ENCODE results near the gene TGFBR1.

Gene TGFBR1

DNA sequence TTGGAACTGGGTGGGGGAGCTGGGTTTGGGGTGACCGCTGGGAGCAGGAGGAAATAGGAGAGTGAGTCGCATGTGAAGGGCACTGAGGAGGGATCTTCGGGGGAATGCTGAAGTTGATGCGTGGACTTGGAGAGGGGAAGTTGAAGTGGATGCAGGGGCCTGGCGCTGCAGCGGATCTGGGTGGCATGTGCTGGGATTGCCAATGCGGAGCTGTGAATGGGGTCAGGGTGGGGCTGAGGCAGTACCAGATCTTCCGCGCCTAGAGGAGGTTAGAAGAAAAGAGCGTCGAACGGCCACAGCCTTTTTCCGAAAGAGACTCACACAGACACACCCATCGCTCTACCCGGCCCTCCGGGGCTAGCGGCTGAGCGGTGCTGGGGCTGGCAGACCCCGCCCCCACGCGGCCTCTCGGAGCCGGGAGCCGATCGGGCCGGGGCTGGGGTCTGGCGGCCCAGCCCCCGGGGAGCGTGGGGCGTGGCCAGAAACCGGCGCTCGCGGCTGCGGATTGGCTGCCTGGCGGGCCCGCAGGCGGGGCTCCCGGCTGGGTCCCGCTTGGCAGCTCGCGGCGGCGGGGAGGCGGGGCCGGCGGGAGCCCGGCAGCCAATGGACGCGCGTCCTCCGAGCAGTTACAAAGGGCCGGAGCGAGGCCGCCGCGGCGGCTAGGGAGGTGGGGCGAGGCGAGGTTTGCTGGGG is at the start of gene TGFBR1:
TGFBR1 (plus strand) TSS at position 655 of the 693 bp plus-strand sequence. CDS start 93 bp downstream, outside the sequence.
- peak; percentile 93 for DNase-seq

DNA sequence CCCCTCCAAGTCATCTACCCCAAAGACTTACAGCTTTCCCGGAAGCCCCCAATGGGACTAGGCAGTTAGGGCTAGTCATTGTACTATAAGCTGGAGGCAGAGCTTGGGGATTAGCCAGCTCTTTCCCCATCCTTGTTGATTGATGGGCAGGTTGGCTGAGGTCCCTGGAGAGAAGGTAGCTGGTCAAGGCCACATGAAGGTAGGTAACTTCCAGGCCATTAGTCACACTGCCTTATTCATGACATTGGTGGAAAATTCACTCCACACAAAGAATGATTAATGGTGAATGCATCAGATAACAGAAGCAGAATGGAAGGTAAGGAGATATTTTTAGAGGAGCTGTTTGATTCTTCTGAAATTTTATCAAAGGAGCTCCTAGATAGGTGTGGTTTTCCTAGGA is 49.5 kb upstream of the TGFBR1 start:
- DNase-seq: no peak

DNA sequence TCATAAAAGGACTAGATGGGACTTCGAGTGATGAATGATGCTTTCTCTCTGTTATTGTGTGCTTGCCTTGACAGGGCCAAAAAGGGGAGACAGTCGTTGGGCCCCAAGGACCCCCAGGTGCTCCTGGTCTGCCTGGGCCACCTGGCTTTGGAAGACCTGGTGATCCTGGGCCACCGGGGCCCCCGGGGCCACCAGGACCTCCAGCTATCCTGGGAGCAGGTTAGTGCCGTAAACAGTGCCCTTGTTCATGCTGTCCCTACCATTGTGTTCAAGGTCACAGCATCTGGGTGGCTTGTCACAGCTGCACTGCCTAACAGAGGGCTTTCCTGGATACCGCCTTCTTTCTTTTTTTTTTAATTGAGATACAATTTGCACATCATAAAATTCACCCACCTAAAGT is 48.7 kb upstream of the TGFBR1 start:
- no peak for DNase-seq

DNA sequence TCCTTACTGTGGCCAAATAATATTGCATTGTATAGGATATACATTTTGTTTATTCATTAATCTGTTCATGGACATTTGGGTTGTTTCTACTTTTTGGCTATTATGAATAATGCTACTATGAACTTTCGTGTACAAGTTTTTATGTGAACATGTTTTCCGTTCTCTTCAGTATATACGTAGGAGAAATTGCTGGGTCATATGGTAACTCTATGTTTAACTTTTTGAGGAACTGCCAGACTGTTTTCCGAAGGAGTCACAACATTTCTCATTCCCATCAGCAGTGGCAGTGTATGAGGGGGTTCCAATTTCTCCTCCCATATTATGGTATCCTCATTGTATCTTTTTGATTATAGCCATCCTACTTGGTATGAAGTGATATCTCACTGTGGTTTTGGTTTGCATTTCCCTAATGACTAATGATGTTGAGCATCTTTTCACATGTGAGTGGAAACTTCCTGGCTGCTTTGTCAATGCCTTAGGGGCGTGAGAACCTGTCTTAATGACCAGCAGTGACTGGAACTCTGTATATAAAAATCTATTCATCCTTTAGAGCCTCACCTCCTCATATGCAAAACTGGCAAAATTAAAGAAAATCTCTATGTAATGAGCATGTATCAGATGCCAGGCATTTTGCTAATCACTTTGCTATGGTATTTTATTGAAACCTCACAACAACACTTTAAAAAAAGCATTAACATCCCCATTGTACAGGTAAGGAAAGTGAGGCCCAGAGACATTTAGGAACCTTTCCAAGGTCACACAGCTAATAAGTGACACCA is 47.8 kb upstream of the TGFBR1 start:
- no peak for DNase-seq

DNA sequence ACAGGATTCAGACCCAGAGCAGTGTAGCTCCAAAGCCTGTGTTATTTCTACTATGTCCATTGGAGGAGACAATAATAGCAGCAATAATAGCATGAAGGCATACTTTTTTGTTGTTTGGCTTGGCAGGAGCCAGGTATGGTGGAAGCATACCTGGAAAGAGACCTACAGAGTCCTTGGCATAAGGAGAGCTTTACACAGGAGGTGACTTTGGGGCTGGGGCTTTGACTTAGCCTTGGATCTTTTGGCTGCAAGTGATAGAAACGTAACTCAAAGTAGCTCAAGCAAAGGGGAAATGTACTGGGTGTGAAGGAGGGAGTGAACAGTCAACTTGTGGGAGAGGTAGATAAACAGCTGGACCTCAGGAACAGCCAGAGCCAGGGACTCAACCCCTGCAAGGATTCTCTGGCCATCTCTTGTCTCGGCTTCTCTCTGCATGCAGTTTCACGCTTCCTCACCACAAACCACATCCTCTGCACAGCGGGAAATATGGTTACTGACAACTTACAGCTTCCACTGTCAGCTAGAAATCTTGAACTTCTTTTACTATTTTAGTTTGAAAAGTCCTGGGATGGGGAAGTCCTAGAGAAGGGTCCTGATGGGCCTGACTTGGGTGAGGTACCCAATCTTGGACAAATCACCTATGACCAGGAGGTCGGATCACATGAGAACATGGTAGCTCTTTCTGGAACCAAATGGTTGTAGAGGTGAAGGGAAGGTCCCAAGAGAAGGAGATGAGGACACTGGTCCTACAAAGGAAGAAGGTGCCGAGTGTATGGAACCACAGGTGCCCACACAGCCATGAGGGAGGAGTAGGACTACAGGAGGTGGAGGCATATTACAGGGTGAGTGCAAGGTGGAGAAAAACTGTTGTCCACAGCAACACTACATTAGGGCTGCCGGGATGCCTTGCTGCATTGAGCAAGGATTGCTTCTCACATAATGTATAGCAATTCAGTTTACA is 47.0 kb upstream of the TGFBR1 start:
- DNase-seq: peak; percentile 47

DNA sequence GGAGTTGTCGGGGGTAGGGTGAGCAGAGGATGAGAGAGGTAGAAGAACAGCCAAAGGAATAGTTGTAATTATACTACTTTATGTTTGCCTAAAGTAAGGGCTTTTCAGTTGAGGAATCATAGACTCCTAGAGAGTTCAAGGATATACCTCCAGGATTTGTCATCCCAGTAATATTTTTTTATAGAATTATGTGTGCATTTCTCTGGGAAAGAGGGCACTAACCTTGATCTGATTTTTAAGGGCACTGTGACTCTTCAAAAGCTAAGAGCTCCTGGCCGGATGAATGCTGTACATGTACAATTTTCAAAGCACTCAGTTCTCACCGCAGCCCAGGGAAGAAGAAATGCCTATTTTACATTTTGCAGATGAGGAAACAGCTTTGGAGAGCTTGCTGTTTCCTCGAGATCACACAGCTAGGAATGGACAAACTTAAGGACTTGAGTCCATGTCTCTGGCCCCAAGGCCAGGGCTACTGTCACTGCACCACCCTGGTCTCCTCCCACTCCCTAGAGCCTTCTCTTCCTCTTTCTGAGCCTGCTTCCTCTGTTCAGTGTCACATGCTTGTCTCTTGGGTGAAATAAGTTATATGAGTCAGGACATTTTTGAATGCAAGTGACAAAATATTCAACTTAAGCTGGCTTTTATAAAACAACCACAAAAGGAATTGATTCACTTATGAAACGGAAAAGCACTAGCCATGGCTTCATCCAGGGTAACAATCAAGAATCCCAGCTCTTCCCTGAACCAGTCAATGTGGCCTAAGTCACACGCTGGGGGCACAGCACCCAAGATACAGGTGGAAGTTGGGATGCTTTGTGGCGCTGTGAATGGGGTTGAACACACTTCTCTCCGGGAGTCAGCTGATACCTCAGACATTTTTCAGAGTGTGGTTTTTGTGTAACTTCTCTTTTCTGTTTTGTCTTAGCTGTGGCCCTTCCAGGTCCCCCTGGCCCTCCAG is 45.7 kb upstream of the TGFBR1 start:
- DNase-seq: no peak

DNA sequence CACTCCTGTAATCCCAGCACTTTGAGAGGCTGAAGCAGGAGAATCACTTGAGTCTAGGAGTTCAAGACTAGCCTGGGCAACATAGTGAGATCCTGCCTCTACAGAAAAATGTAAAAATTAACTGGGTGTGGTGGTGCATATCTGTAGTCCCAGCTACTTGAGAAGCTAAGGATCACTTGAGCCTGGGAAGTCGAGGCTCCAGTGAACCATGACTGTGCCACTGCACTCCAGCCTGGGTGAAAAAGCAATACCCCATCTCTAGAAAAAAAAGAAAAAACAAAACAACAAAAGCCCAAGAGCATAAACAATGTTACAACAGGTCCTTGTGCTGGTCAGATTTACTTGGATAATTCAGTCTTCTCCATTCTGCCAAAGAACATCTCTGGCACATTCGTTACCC is 44.3 kb upstream of the TGFBR1 start:
- DNase-seq: no peak

DNA sequence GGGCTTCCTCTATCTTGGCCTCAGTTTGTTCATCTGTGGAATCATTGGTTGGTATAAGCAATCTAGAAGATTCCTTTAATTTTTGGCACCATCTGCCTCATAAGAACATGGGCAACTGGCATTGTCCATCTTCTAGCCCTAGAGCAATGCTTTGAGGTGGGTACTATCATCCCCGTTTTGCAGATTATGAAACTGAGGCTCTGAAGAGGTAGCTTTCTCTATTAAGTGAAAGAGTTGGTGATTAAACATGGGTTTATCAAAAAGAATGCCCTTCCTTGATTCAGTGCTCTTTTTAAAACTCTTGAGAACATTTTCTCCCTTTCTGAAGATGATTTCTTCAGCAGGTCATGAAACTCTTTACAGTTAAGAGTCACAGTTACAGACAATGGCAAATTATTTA is 42.4 kb upstream of the TGFBR1 start:
- DNase-seq: no peak

DNA sequence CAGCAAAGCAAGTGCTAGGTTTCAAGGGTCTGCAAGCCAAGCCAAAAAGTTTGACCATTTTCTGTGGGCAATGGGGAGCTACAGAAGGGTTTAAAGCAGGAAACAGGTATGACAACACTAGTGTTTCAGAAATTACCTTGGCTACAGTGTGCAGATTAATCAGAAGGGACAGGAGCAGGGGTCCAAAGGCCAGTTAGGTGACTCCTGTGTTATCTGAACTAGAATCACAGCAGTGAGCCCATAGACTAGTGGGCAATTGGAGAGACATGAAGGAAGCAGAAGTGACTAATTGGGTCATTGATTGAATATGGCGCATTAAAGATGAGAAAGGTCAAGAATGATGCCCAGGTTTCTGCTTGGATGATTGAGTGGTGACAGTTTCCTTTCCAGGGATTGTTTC is 41.4 kb upstream of the TGFBR1 start:
- no peak for DNase-seq

DNA sequence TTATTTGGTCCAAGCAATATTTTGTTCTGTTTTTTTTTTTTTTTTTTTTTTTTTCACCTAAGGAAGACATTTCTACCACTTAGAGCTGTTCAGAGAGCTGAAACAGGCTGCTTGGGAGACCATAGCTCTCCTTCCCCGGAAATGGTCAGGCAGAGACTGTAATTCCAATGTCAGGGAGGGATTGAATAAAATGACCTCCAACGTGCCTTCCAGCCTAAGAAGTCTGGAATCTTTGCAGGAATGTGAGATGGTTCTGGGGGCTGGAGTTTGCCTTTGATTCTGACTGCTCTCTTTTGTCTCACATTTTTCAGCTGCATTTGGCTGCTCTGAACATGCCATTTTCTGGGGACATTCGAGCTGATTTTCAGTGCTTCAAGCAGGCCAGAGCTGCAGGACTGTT is 38.3 kb upstream of the TGFBR1 start:
- DNase-seq: no peak

DNA sequence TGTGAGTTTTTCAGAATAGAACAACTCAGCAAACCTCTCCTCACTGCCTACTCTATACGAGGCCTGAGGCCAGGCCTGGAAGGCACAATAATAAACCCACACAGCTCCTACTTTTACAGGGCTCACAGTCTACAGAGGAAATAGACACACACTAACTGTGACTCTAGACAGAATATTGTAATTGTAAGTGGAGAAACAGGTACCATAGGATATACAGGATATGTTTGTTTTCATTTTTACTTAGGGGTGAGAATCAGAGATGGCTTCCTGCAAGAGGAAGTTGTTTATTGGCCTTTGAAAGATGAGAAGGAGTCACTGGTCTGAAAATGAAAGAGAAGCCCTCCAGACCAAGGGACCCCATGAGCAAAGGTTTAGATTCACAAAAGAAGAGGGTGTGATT is 35.8 kb upstream of the TGFBR1 start:
- DNase-seq: no peak

DNA sequence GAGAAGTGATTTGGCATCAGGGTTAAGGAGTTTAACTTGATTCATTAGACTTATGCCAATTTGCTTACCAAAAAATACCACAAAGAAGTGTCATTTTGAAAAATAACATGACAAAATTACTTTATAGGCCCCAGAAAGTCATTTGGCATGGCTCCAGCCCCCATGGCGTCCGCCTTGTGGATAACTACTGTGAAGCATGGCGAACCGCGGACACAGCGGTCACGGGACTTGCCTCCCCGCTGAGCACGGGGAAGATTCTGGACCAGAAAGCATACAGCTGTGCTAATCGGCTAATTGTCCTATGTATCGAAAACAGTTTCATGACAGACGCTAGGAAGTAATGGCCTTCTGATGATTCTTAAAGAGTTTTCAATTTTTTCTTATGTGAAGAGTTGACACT is 35.4 kb upstream of the TGFBR1 start:
- no peak for DNase-seq

DNA sequence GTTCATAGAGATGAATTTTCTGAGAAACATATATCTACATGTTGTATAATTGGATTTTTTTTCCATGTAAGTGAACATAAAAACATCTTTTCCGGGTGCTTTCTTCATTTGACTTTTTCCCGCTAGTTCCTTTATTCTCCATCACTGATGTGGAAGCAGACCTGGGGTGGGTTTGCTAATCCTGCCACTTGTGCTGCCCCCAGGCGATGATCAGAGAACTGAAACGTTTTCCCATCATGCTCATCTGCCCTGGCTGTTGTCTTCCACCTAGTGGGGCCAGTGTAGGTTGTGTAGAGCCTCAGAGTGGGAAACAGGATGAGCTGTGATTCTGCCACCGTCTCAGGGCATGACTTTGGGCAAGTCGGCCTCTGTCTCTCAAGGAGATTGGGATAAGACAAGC is 34.2 kb upstream of the TGFBR1 start:
- no peak for DNase-seq

DNA sequence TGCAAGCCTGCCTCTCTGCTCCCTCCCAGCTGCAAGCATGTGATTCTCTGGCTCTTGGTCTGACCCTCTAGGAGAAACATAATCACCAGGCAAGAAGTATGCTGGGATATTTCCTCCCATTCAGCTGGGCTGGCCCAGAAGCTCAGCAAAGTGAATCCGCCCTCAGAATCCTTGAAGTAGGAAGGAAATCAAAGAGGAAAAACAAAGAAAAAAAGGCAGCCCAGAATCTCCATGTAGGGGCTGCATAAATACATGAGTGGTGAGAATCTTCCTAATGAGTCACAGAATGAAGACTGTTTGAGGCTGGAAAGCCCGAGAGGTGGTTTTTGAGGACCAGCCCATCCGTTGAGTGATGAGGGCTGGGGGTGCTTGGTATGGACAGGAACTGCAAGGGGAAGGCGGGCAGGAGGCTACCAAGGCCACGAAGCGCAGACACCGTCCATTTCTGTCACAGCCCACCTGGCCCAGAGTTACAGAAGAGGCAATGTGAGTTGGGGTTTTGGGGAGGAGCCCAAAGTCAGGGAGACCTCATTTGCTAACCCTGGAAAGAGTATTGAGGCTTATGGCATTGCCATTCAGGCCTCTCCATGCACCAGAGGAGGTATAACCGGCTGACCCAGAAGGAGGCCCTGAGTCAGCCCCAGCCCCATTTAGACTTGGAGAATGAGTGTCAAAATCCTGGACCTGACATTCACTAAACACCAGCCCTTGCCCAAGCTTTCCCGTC is 33.4 kb upstream of the TGFBR1 start:
- no peak for DNase-seq

DNA sequence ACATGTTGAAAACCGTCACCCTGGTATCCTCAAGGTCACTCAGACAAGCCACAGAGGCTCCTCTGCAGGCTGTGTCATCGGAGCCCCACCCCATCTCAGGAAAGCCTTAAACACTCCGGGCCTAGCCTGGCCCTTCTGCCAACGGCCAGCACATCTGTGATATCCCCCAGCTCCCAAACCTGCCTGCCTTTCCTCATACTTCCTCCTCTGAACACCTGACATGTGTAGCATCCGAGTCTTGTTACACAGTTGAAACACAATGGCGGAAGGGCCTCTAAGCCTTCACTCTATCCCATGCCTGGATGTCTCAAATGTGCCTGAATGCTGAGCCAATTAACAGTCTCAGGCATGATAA is 32.9 kb upstream of the TGFBR1 start:
- no peak for DNase-seq

DNA sequence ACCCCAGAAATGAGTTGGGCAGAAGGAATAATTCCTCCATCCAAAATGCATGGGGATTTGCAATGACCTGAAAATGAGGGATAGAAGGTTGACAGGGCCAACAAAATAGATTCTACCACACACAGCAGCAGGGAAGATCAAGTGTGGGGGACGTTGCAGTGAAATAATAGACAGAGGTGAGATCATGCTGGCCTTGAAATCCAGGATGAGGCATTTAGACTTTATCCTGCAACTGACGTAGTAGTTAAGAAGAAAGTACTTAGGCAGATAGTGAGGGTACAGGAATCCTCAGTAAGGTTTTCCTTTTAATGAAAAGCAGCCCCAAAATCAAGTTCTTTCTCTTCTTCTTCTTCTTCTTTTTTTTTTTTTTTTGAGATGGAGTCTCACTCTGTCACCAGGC is 31.6 kb upstream of the TGFBR1 start:
- no peak for DNase-seq

DNA sequence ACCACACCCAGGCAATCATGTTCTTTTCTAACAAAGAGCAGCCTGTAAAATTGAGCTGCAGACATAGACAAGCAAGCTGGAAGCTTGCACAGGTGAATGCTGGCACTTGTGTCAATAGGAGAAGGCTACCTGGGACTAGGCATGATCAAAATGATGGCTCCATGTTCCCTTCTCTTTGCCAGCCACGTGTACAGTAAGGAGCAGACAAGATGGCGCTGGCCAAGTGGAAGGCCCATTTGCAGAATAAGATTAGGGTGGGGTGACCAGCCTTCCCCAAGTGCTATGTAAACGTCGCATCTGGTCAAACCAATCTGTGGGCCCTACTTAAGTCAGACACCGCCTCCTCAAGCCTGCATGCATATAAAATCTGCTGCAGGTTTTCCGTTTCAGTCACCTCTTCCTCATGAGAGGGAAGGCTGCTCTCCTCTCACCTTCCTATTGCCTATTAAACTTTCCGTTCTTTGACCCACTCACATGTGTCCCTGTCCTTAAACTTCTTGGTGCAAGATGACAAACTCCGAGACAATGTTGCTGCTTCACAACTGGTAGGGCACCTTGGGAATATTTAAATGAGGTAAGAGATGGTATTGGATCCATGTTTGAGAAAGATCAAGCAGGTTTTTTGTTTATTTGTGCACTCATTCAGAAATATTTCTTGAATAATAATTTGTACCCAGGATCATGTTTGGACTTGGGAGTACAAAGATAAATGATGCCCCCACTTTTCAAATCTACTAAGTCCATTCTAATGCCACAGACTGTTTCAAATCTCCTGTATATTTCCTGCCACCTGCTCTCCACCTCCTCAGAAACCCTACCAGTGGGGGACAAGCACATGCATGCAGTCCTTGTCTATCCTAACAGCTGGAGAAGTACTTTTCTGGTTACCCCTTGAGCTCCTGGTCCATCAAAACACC is 30.7 kb upstream of the TGFBR1 start:
- DNase-seq: no peak

DNA sequence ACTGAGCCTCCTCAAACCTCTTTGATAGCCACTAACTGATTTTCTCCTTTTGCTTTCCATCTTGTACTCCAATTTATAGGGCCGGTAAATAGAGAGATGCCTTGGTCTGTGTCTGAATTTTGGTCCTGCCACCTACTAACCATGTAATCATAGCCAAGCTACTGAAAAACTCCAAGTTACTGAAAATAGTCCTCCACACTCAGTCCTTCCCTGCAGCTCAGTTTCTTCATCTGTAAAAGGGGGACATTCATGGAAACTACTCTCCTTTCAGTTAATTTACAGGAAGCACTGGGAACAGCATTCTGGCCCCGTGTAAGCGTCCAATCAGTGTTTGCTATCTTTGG is 30.0 kb upstream of the TGFBR1 start:
- DNase-seq: no peak

DNA sequence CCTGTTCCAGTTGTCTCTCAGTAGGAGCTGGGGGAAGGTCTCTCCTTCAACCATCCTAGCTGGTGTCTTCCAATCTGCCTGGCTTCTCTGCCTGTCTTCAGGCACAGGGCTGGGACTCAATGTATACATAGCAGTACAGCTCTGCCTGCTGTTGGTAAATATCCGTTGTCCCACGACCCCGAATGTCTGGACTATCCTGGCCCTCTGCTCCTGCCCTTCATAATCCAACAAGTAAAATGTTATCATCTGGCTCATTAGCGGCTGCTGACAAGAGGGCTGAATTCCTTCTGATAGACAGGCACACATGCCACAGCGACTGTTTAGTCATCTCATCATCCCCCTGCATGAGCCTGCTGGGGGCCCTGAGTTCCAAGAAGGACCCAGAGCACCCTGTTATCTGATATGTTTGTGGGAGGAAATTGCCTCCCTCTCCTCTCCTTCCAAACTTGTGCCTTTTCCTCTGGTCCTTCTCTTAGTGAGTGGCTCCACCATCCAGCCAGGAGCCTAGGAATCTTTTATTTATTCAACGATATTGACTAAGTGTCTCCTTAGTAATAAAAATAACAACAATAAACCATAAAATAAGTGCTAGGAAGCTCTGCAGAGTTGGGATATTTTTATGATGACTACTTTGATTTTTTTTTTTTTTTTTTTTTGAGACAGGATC is 29.5 kb upstream of the TGFBR1 start:
- no peak for DNase-seq

DNA sequence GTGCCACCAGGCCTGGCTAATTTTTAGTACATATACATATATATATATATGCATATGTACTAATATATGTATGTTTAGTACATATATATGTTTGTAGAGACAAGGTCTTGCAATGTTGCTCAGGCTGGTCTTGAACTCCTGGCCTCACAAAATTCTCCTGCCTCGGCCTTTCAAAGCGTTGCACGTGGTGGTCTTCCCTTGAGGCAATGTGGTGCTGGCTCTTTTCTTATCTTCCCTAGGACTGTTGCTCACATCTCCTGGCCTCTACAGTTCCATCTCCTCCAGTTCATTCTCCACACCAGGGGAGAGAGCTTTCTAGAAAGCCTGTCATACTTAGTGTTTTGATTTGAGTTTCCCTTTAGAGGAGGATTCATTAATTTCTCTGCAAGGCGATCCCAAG is 28.9 kb upstream of the TGFBR1 start:
- DNase-seq: no peak

Measured in activated naive CD4-positive, alpha-beta T cell treated with anti-CD3 and anti-CD28 coated beads, Interleukin-2, amount 50 U/mL, for 16 hours (primary cell).